GM21367 (cell line): ENCODE results near the gene SLC38A7.
"Not testable (repeated sequence)": the region's sequence is repeated elsewhere in the genome, so short reads cannot be mapped to it uniquely, and the experiment has no call there.

Experiments
- ATAC-seq: cut with Tn5 transposase; IDR thresholded peaks from one replicate; pipeline ENCODE4 v1.9.1; 2021; ENCODE audit not compliant: unreplicated experiment

Gene SLC38A7

DNA sequence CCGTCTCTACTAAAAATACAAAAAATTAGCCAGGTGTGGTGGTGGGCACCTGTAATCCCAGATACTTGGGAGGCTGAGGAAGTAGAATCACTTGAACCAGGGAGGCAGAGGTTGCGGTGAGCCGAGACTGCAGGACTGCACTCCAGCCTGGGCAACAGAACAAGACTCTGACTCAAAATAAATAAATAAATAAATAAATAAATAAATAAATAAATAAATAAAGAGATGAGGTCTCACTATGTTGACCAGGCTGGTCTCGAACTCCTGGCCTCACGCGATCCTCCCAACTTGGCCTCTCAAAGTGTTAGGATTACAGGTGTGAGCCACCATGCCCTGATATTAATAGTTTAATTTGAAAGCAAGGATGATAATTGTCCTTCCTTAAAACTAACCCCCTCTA is 47.5 kb downstream of the SLC38A7 start:
- not testable (repeated sequence) for ATAC-seq

DNA sequence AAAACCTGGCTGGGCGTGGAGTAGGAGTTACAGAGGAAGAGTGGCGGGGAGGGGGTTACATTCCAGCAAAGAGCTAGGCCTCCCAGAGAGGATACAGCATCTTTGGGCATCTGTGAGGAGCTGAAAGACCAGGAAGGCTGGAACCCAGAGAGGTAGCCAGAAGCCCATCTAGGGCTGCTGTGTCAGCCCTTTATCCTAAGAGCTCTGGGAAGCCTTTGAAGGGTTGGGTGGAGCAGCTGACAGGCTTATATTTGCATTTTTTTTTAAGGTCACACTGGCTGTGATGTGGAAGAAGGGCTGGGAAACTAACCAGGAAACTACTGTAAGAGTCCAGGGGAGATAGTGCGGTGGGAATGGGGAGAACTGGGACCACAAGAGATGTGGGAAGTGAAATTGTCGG is 48.1 kb downstream of the SLC38A7 start:
- ATAC-seq, result no peak

GRCh38 chr16:58635502-58635901 is 49.1 kb downstream of the SLC38A7 start:
- no peak for ATAC-seq

GRCh38 chr16:58634265-58634802 is 50.2 kb downstream of the SLC38A7 start:
- ATAC-seq, result no peak

- ATAC-seq, result peak; percentile 89
Measured at GRCh38 chr16:58629733-58630640, 54.6 kb downstream of the SLC38A7 start, which contains the start of gene CNOT1. TSS of gene CNOT1 (minus strand) at chr16:58629826. CDS start at chr16:58599337, 30,489 bp downstream.

DNA sequence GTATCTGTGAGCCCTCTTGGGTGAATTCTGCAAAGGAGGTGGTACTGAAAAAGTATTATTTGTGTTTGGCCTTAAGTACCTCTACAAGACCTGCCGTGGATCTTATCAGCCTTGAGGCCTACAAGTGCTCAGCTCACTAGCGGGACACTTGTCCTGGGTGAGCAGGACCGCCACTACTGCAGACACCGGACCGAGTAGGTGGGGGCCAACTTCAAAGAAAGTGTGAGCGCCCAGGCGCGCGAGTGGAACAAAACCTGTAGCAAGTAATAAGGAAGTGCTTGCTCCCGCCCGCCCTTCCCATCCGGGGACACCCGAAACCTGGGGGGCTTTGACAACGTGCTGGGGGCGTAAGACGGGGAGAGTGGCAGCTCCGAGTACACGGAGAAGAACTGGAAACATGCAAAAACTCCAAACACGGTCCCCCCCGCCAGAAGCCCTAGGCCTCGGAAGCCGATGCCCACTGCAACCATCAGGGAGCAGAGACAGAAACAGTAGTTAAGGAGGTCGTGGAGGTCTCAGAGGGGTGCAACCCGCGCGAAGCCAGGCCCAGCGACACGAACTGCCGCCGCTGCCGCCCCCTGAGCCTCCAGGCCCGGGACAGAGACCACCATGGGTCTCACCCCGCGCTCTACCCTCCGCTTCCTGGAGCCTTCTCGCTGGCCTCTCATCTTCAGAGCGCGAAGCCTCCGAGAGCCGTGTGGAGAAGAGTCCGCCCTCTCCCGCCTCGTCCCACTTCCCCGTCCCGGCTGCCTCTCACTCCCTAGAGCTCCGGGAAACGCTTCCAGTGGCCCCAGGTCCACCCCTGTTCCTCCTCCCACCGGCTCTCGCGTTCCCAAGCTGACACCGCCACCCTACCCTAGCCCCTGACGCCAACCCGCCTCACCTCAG is 55.5 kb downstream of the SLC38A7 start:
- ATAC-seq, result no peak

GRCh38 chr16:58624209-58624608 is 60.4 kb downstream of the SLC38A7 start:
- no peak for ATAC-seq

GRCh38 chr16:58620396-58620795 is 64.2 kb downstream of the SLC38A7 start:
- ATAC-seq, result no peak

- ATAC-seq, result no peak
Measured at GRCh38 chr16:58615280-58615679, 69.3 kb downstream of the SLC38A7 start.
